CD14-positive monocyte (primary cell): ENCODE results near the gene SYDE2. TPM values are rescaled to one million over a fixed set of nuclear protein-coding genes. Genes with fewer than 3 reads are reported as not detected.

ENCODE experiments used
- DNase-seq, 3 donors: peaks; one replicate each; pipeline ENCODE4 v3.0.0-alpha.2; 2011 to 2022
- H2AFZ ChIP-seq: 2 replicates; pipeline ENCODE4 v1.6.0; 2012; ENCODE audit warnings: mild to moderate bottlenecking, low read depth, low read length, inconsistent platforms; ENCODE audit not compliant: insufficient read depth, poor library complexity, severe bottlenecking
- H3K27ac ChIP-seq, 2 donors: 1 replicate in 1 of 2; 2 replicates in 1 of 2; pipeline ENCODE4 v1.5.1; 2012 to 2013; ENCODE audit warnings: low read length in 2 of 2, control low read depth in 1 of 2, inconsistent platforms in 1 of 2, low read depth in 1 of 2, mild to moderate bottlenecking in 1 of 2
- H3K27me3 ChIP-seq, 2 donors: one replicate each; pipeline versions ENCODE4 v1.6.0 to v1.6.1; 2011 to 2013; ENCODE audit warnings: low read length in 2 of 2; ENCODE audit not compliant: control insufficient read depth in 2 of 2, insufficient read depth in 2 of 2
- H3K36me3 ChIP-seq, 2 donors: replicated peaks in 1 of 2; 1 replicate in 1 of 2; 2 replicates in 1 of 2; pipeline versions ENCODE4 v1.5.1 to v1.6.1; 2012 to 2013; ENCODE audit warnings: low read length in 2 of 2, control low read depth in 1 of 2, inconsistent platforms in 1 of 2, mild to moderate bottlenecking in 1 of 2; ENCODE audit not compliant: insufficient read depth in 2 of 2, control insufficient read depth in 1 of 2
- H3K4me1 ChIP-seq, 2 donors: 1 replicate in 1 of 2; 2 replicates in 1 of 2; pipeline versions ENCODE4 v1.5.1 to v1.6.1; 2012 to 2013; ENCODE audit warnings: low read length in 2 of 2, control low read depth in 1 of 2, inconsistent platforms in 1 of 2, mild to moderate bottlenecking in 1 of 2, moderate library complexity in 1 of 2; ENCODE audit not compliant: insufficient read depth in 2 of 2, control insufficient read depth in 1 of 2
- H3K4me2 ChIP-seq: replicated peaks from 2 replicates; pipeline ENCODE3; 2012; ENCODE audit warnings: low read length, moderate library complexity, mild to moderate bottlenecking; ENCODE audit not compliant: poor library complexity, severe bottlenecking; ENCODE audit errors: extremely low read depth
- H3K4me3 ChIP-seq, 3 experiments: fragments of 200-600 bp in 1 of 3; sonication (generic) in 1 of 3; replicated peaks in 1 of 3; 1 replicate in 2 of 3; 2 replicates in 1 of 3; pipeline ENCODE4 v1.5.1; 2011 to 2013; ENCODE audit warnings: low read length in 3 of 3, mild to moderate bottlenecking in 3 of 3, control low read depth in 2 of 3, low read depth in 2 of 3, inconsistent platforms in 1 of 3, moderate library complexity in 1 of 3
- H3K79me2 ChIP-seq: 2 replicates; pipeline ENCODE4 v1.6.0; 2012; ENCODE audit warnings: mild to moderate bottlenecking, control low read depth, inconsistent platforms, low read length, moderate library complexity; ENCODE audit not compliant: insufficient read depth
- H3K9ac ChIP-seq: 2 replicates; pipeline ENCODE4 v1.6.0; 2017; ENCODE audit warnings: low read length, mild to moderate bottlenecking; ENCODE audit not compliant: insufficient read depth, poor library complexity, severe bottlenecking
- H3K9me3 ChIP-seq, 2 donors: replicated peaks in 1 of 2; 1 replicate in 1 of 2; 2 replicates in 1 of 2; pipeline versions ENCODE4 v1.5.1 to v1.6.1; 2012 to 2013; ENCODE audit warnings: low read length in 2 of 2, control low read depth in 1 of 2; ENCODE audit not compliant: control insufficient read depth in 1 of 2, insufficient read depth in 1 of 2
- H4K20me1 ChIP-seq: 2 replicates; pipeline ENCODE4 v1.6.0; 2012; ENCODE audit warnings: mild to moderate bottlenecking, low read length, control low read depth, moderate library complexity; ENCODE audit not compliant: insufficient read depth
- H3K27ac Mint-ChIP-seq, 7 donors: one replicate each; pipeline ENCODE4 v1.8.0; 2020; ENCODE audit warnings: mild to moderate bottlenecking in 7 of 7, mixed read lengths in 7 of 7, moderate library complexity in 6 of 7, inconsistent platforms in 2 of 7
- H3K27me3 Mint-ChIP-seq, 3 donors: one replicate each; pipeline ENCODE4 v1.8.0; 2021 to 2022; ENCODE audit warnings: low read depth in 3 of 3, mild to moderate bottlenecking in 3 of 3, mixed read lengths in 3 of 3, moderate library complexity in 3 of 3, inconsistent platforms in 1 of 3
- H3K36me3 Mint-ChIP-seq, 2 donors: one replicate each; pipeline ENCODE4 v1.8.0; 2020; ENCODE audit warnings: mixed read lengths in 2 of 2, inconsistent platforms in 1 of 2, mild to moderate bottlenecking in 1 of 2
- H3K4me1 Mint-ChIP-seq: one replicate; pipeline ENCODE4 v1.8.0; 2020; ENCODE audit warnings: mild to moderate bottlenecking, mixed read lengths
- H3K4me3 Mint-ChIP-seq, 2 donors: one replicate each; pipeline ENCODE4 v1.8.0; 2020; ENCODE audit warnings: mild to moderate bottlenecking in 2 of 2, mixed read lengths in 2 of 2, moderate library complexity in 1 of 2
- H3K9me3 Mint-ChIP-seq, 7 donors: one replicate each; pipeline ENCODE4 v1.8.0; 2020 to 2022; ENCODE audit warnings: mixed read lengths in 7 of 7, mild to moderate bottlenecking in 6 of 7, moderate library complexity in 6 of 7, inconsistent platforms in 2 of 7
- CTCF ChIP-seq: fragments of 200-600 bp; IDR thresholded peaks from one replicate; pipeline ENCODE4 v1.8.0; 2022; ENCODE audit warnings: antibody characterized with exemption, mild to moderate bottlenecking
- WGBS: methylation state at CpG from one replicate; pipeline ENCODE4 v1.1.5; 2013; ENCODE audit warnings: missing lambda C conversion rate; ENCODE audit not compliant: insufficient coverage; 5-methylcytosine and 5-hydroxymethylcytosine counted together
- intact Hi-C, 2 donors: fragments of 100-400 bp; cut with micrococcal nuclease; formaldehyde crosslinking; loops; one replicate each; pipeline versions ENCODE4 v1.15.0 to v1.15.1; 2023
- polyA plus RNA-seq, 3 donors: library from polyadenylated mRNA; depleted of rRNA in 1 of 3; unstranded in 2 of 3; stranded (reverse) in 1 of 3; fragments of 300-500 nt in 2 of 3; fragments of >200 nt in 1 of 3; fragmentation: Illumina TruSeq in 2 of 3; gene quantifications; 1 replicate in 2 of 3; 2 replicates in 1 of 3; pipeline ENCODE4 v1.2.3, GENCODE V29; 2012 to 2021

The SYDE2 gene
- polyA plus RNA-seq, 3 donors = not detected

GRCh38 chr1:85122169-85122568, 78.6 kb downstream of the SYDE2 start:
- H3K79me2 ChIP-seq = no peaks in the 10 kb centered on the region
- 94% methylated on average over 2 of the region's 2 CpGs for WGBS

GRCh38 chr1:85121744-85122143, 79.1 kb downstream of the SYDE2 start:
- WGBS = no CpG with 5 or more reads among the region's 4 CpGs
- no peaks in the 10 kb centered on the region for H3K79me2 ChIP-seq

More at GRCh38 chr1:85122169-85122568, 78.6 kb downstream of the SYDE2 start:
- TF ChIP-seq CTCF = no peak
- Histone ChIP-seq H3K9me3 (no peaks in the 10 kb centered on the region), H3K27ac (no peak overlapping the region), H3K36me3 (no peaks in the 10 kb centered on the region), H3K27me3 (no peaks in the 10 kb centered on the region), H4K20me1 (no peaks in the 10 kb centered on the region), H3K4me3 (no peak overlapping the region), H3K4me1 (no peaks in the 10 kb centered on the region), H3K4me2 (no peak overlapping the region), H3K9ac (no peak overlapping the region), H2AFZ (no peak overlapping the region)
- H3K4me3 Mint-ChIP-seq = no peak overlapping the region
- H3K4me1 Mint-ChIP-seq = no peaks in the 10 kb centered on the region
- intact Hi-C loops = no loop called here
- no peak overlapping the region for H3K27ac Mint-ChIP-seq
- no peak for DNase-seq
- H3K9me3 Mint-ChIP-seq = peaks cover 0 to 6% (median 4%) of the 10 kb centered on the region in 7 donors
- peaks cover 0 to 5% (median 3%) of the 10 kb centered on the region in 3 donors for H3K27me3 Mint-ChIP-seq
- no peaks in the 10 kb centered on the region for H3K36me3 Mint-ChIP-seq

More at GRCh38 chr1:85121744-85122143, 79.1 kb downstream of the SYDE2 start:
- Mint-ChIP-seq H3K27ac (no peak overlapping the region), H3K4me3 (no peak overlapping the region), H3K9me3 (peaks cover 0 to 6% (median 3%) of the 10 kb centered on the region in 7 donors), H3K36me3 (no peaks in the 10 kb centered on the region), H3K27me3 (peaks cover 0 to 4% (median 3%) of the 10 kb centered on the region in 3 donors), H3K4me1 (peaks cover 2% of the 10 kb centered on the region)
- Histone ChIP-seq H3K27me3 (no peaks in the 10 kb centered on the region), H3K27ac (no peak overlapping the region), H3K9me3 (no peaks in the 10 kb centered on the region), H3K36me3 (no peaks in the 10 kb centered on the region), H2AFZ (no peak overlapping the region), H3K9ac (no peak overlapping the region), H3K4me2 (no peak overlapping the region), H3K4me3 (no peak overlapping the region), H3K4me1 (no peaks in the 10 kb centered on the region), H4K20me1 (no peaks in the 10 kb centered on the region)
- no peak for TF ChIP-seq CTCF
- intact Hi-C loops = no loop called here
- DNase-seq = no peak
